HepG2 (cell line): Measurements from ENCODE around the gene CAMTA2. TPM values are rescaled to one million over a fixed set of nuclear protein-coding genes. Genes with fewer than 3 reads are reported as not detected.

Experiments used
- CEBPB ChIP-seq: IDR thresholded peaks from 2 replicates; pipeline ENCODE4 v1.6.1; 2011; ENCODE audit warnings: low read depth, low read length, improper control_type of control experiment, borderline replicate concordance
- E2F5 ChIP-seq: sonication (generic); formaldehyde crosslinking; conservative IDR thresholded peaks from 2 replicates; pipeline ENCODE4 v1.4.0; 2020; ENCODE audit warnings: missing genetic modification reagents
- EP300 ChIP-seq, 3 experiments: sonication (generic) in 1 of 3; formaldehyde crosslinking in 1 of 3; IDR thresholded peaks; 2 replicates each; pipeline versions ENCODE4 v1.5.1 to v1.6.1; 2011 to 2020; ENCODE audit warnings: low read depth in 2 of 3, low read length in 2 of 3, borderline replicate concordance in 1 of 3, improper control_type of control experiment in 1 of 3, mild to moderate bottlenecking in 1 of 3, missing genetic modification reagents in 1 of 3, moderate library complexity in 1 of 3
- HDAC1 ChIP-seq: sonication (generic); formaldehyde crosslinking; IDR thresholded peaks from 2 replicates; pipeline ENCODE4 v1.5.1; 2020; ENCODE audit warnings: mild to moderate bottlenecking, missing genetic modification reagents
- HOXD1 ChIP-seq: sonication (generic); formaldehyde crosslinking; IDR thresholded peaks from 2 replicates; pipeline ENCODE4 v1.5.0; 2020; ENCODE audit warnings: missing genetic modification reagents
- PRMT3 ChIP-seq: sonication (generic); formaldehyde crosslinking; IDR thresholded peaks from 2 replicates; pipeline ENCODE4 v1.8.1; 2022; ENCODE audit warnings: low read depth, mild to moderate bottlenecking, moderate library complexity, missing genetic modification reagents, borderline replicate concordance
- SAFB2 ChIP-seq: sonication (generic); formaldehyde crosslinking; IDR thresholded peaks from 2 replicates; pipeline ENCODE4 v1.5.1; 2020; ENCODE audit warnings: missing genetic modification reagents, low read depth, mild to moderate bottlenecking, borderline replicate concordance
- SALL1 ChIP-seq: sonication (generic); formaldehyde crosslinking; IDR thresholded peaks from 2 replicates; pipeline ENCODE4 v1.8.0; 2022; ENCODE audit warnings: mild to moderate bottlenecking, missing genetic modification reagents
- SETDB1 ChIP-seq: sonication (generic); formaldehyde crosslinking; IDR thresholded peaks from 2 replicates; pipeline ENCODE4 v1.5.1; 2020; ENCODE audit warnings: missing genetic modification reagents, mild to moderate bottlenecking, borderline replicate concordance
- SIN3B ChIP-seq: fragments of 150-350 bp; IDR thresholded peaks from 2 replicates; pipeline ENCODE4 v1.6.1; 2014; ENCODE audit warnings: low read length
- SIX4 ChIP-seq: sonication (generic); formaldehyde crosslinking; IDR thresholded peaks from 2 replicates; pipeline ENCODE4 v1.4.0; 2020; ENCODE audit warnings: missing genetic modification reagents
- YEATS4 ChIP-seq: sonication (generic); formaldehyde crosslinking; IDR thresholded peaks from 2 replicates; pipeline ENCODE4 v1.4.0; 2020; ENCODE audit warnings: missing genetic modification reagents, borderline replicate concordance
- ZBTB7B ChIP-seq: sonication (generic); formaldehyde crosslinking; IDR thresholded peaks from 2 replicates; pipeline ENCODE4 v1.4.0; 2020; ENCODE audit warnings: missing genetic modification reagents
- ZFP41 ChIP-seq: sonication (generic); formaldehyde crosslinking; IDR thresholded peaks from 2 replicates; pipeline ENCODE4 v1.4.0; 2020; ENCODE audit warnings: mild to moderate bottlenecking, missing genetic modification reagents, borderline replicate concordance
- ZNF281 ChIP-seq: sonication (generic); formaldehyde crosslinking; IDR thresholded peaks from 2 replicates; pipeline ENCODE4 v1.4.0; 2020; ENCODE audit warnings: missing genetic modification reagents, borderline replicate concordance
- ZNF367 ChIP-seq: sonication (generic); formaldehyde crosslinking; IDR thresholded peaks from 2 replicates; pipeline ENCODE4 v1.4.0; 2020; ENCODE audit warnings: missing genetic modification reagents, borderline replicate concordance
- ZNF615 ChIP-seq: sonication (generic); formaldehyde crosslinking; IDR thresholded peaks from 2 replicates; pipeline ENCODE4 v1.5.0; 2020; ENCODE audit warnings: mild to moderate bottlenecking, missing genetic modification reagents, borderline replicate concordance
- ZNF746 ChIP-seq: sonication (generic); formaldehyde crosslinking; IDR thresholded peaks from 2 replicates; pipeline ENCODE4 v1.8.0; 2022; ENCODE audit warnings: mild to moderate bottlenecking, missing genetic modification reagents
- ZNF775 ChIP-seq: sonication (generic); formaldehyde crosslinking; IDR thresholded peaks from 2 replicates; pipeline ENCODE4 v1.4.0; 2020; ENCODE audit warnings: missing genetic modification reagents, mild to moderate bottlenecking, moderate library complexity, borderline replicate concordance
- ZNF777 ChIP-seq: sonication (generic); formaldehyde crosslinking; IDR thresholded peaks from 2 replicates; pipeline ENCODE4 v1.4.0; 2020; ENCODE audit warnings: missing genetic modification reagents
- ZNF790 ChIP-seq: sonication (generic); formaldehyde crosslinking; IDR thresholded peaks from 2 replicates; pipeline ENCODE4 v1.8.0; 2022; ENCODE audit warnings: missing genetic modification reagents, mild to moderate bottlenecking, borderline replicate concordance
- ZNF816 ChIP-seq: sonication (generic); formaldehyde crosslinking; IDR thresholded peaks from 2 replicates; pipeline ENCODE4 v1.8.0; 2022; ENCODE audit warnings: missing genetic modification reagents, mild to moderate bottlenecking, borderline replicate concordance
- ZSCAN22 ChIP-seq: sonication (generic); formaldehyde crosslinking; IDR thresholded peaks from 2 replicates; pipeline ENCODE4 v1.4.0; 2020; ENCODE audit warnings: mild to moderate bottlenecking, missing genetic modification reagents
- polyA plus RNA-seq, 8 experiments: library from polyadenylated mRNA; depleted of rRNA in 3 of 8; stranded (reverse) in 7 of 8; unstranded in 1 of 8; fragments of >200 nt; fragmentation: Illumina TruSeq in 4 of 8; extraction: Trizol in 4 of 8; gene quantifications; 2 replicates each; pipeline versions ENCODE4 v1.2.1 to v1.2.3, GENCODE V29; 2011 to 2016; ENCODE audit warnings: low read depth in 4 of 8, missing spikeins in 1 of 8, mixed read lengths in 1 of 8; ENCODE audit not compliant: insufficient read depth in 1 of 8
- total RNA-seq, 5 experiments: library from RNA; depleted of rRNA; stranded (reverse); fragments of >200 nt; fragmentation: Illumina TruSeq; extraction: Trizol; gene quantifications; 2 replicates each; pipeline ENCODE4 v1.2.3, GENCODE V29; 2016; ENCODE audit warnings: low read depth in 1 of 5
- TF ChIP-seq, protein P1 (sequence below): sonication (generic); formaldehyde crosslinking; IDR thresholded peaks from 2 replicates; pipeline ENCODE4 v1.5.1; 2020; ENCODE audit warnings: mild to moderate bottlenecking, moderate library complexity, missing genetic modification reagents

The CAMTA2 gene
- total and polyA plus RNA-seq, 2 of the 13 experiments (the other 11 are each of a cell fraction or from before 2014, with no cell fraction given) = 4.1 to 7.1 TPM

DNA sequence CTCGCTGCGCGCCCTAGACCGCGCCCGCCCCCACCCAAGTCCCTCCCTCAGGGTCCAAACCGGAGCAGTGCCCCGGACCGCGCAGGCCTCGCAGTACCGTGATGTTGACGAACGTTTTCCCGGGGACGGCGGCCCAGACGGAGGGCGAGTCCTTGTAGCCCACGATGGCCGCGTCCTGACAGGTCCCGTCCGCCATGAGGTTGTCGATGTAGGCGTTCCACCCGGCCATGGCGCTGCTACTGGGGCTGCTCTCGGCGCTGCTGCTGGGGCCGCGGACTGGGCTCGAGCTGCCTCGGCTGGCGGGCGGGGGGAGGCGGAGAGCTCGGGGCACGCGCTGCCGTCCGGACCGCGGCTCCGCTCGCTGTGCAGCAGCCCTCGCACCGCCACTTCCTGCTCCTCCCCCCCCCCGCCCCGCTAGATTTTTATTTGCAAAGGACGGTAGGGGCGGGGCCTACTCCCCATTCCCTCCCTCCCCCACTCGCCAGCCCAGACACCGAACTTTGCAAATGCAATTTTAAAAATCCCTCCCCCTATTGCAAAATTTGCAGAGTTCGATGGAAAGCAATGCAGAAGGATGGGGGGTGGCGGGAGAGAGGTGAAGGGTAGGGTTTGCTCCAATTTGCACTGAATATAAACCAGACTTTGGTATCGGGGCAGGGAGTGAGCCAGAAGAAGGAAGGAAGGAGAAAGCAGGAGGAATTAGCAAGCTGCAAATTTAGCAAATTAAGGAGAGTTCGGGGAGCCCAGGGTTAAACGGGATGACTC lies 39.1 kb downstream of the CAMTA2 start, which contains the start of gene PFN1 (continued):
- peak; percentile 78; the same call in 1 of the 2 replicates for TF ChIP-seq ZNF281
- TF ChIP-seq ZNF777 (CRISPR knock-in tag) = no peak; the same call in none of the 2 replicates
- TF ChIP-seq SETDB1 (CRISPR knock-in tag) = no peak
- TF ChIP-seq ZNF615 = no peak
- no peak; the same call in 1 of the 2 replicates for TF ChIP-seq SALL1 (CRISPR knock-in tag)
- peak; percentile 51; the same call in 1 of the 2 replicates for TF ChIP-seq ZNF816 (CRISPR knock-in tag)
- TF ChIP-seq HDAC1 = peak; percentile 34; the same call in 1 of the 2 replicates
- no peak; the same call in 1 of the 2 replicates for TF ChIP-seq YEATS4 (CRISPR knock-in tag)
- TF ChIP-seq SIN3B = no peak
- peak; percentile 75 for TF ChIP-seq HOXD1
- TF ChIP-seq EP300 (IDR thresholded peaks at IDR 0.05; ENCODE audit: low read depth in 2 of 2, low read length in 2 of 2) = peak in 1 of 2 experiments; percentile 36; a peak in 1 of 4 replicates
- TF ChIP-seq EP300 (CRISPR knock-in tag; IDR thresholded peaks at IDR 0.05; ENCODE audit: borderline replicate concordance) = no peak
- TF ChIP-seq SAFB2 (CRISPR knock-in tag) = no peak; the same call in 1 of the 2 replicates
- peak; percentile 74; the same call in 1 of the 2 replicates for TF ChIP-seq ZNF367 (CRISPR knock-in tag)
- TF ChIP-seq CEBPB = peak; percentile 89
- no peak for TF ChIP-seq SIX4
- TF ChIP-seq PRMT3 (CRISPR knock-in tag) = no peak
- TF ChIP-seq, protein P1, sequence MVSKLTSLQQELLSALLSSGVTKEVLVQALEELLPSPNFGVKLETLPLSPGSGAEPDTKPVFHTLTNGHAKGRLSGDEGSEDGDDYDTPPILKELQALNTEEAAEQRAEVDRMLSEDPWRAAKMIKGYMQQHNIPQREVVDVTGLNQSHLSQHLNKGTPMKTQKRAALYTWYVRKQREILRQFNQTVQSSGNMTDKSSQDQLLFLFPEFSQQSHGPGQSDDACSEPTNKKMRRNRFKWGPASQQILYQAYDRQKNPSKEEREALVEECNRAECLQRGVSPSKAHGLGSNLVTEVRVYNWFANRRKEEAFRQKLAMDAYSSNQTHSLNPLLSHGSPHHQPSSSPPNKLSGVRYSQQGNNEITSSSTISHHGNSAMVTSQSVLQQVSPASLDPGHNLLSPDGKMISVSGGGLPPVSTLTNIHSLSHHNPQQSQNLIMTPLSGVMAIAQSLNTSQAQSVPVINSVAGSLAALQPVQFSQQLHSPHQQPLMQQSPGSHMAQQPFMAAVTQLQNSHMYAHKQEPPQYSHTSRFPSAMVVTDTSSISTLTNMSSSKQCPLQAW (CRISPR knock-in tag) = 0 out of 2 replicates have a peak, but pooled peaks have one; percentile 32
- TF ChIP-seq ZBTB7B (CRISPR knock-in tag) = no peak
- 0 out of 2 replicates have a peak, but pooled peaks have one; percentile 58 for TF ChIP-seq ZNF775 (CRISPR knock-in tag)
- TF ChIP-seq ZNF790 = peak; percentile 76; the same call in 1 of the 2 replicates
- peak; percentile 54; the same call in 1 of the 2 replicates for TF ChIP-seq ZNF746
- TF ChIP-seq ZSCAN22 (CRISPR knock-in tag) = no peak
- TF ChIP-seq E2F5 (CRISPR knock-in tag) = no peak
- no peak for TF ChIP-seq ZFP41 (CRISPR knock-in tag)
